ENCODE data around the gene MRNIP.
"Not testable (repeated sequence)": the region's sequence is repeated elsewhere in the genome, so short reads cannot be mapped to it uniquely, and the experiment has no call there.

The MRNIP gene

DNA sequence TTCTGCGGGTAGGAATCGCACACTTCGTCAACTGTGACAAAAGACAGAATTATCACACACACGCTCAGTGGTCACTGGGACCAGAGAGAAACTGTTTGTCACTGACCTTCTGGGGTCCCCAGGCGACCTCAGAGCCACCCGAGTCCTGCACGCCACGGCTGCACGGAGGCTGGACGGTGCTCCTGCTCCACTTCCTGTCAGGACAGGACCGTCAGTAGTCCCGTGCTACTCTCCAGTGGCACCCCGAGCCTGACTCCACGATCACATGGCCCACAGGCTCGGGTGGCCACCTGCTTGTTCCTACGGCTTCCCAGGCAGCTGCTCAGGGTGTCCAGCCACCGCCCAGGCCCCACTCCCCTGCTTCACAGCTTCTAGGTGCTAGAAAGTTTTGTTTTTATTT, 17.9 kb downstream of the MRNIP start:
- DNase-seq (ENCODE audit: low read depth in 4 of 4, low spot score in 1 of 4), result no peak

DNA sequence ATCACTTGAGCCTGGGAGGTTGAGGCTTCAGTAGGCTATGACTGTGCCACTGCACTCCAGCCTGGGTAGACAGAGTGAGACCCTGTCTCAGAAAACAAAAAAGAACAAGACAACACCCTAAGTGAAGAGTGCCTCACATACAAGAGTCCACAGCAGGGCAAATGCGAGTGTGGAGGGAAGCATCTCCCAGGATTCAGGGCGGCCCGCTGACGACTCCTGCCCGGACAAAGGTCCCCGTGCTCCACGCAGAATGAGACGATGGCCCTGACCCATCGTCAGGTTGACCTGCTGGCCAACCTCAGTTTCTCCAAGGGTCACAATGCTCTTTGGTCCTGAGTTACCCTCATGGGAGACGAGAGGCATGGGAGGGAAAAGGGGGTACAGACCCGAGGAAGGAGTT, 18.3 kb downstream of the MRNIP start:
- no peak for DNase-seq (ENCODE audit: low read depth in 4 of 4, low spot score in 1 of 4)

DNA sequence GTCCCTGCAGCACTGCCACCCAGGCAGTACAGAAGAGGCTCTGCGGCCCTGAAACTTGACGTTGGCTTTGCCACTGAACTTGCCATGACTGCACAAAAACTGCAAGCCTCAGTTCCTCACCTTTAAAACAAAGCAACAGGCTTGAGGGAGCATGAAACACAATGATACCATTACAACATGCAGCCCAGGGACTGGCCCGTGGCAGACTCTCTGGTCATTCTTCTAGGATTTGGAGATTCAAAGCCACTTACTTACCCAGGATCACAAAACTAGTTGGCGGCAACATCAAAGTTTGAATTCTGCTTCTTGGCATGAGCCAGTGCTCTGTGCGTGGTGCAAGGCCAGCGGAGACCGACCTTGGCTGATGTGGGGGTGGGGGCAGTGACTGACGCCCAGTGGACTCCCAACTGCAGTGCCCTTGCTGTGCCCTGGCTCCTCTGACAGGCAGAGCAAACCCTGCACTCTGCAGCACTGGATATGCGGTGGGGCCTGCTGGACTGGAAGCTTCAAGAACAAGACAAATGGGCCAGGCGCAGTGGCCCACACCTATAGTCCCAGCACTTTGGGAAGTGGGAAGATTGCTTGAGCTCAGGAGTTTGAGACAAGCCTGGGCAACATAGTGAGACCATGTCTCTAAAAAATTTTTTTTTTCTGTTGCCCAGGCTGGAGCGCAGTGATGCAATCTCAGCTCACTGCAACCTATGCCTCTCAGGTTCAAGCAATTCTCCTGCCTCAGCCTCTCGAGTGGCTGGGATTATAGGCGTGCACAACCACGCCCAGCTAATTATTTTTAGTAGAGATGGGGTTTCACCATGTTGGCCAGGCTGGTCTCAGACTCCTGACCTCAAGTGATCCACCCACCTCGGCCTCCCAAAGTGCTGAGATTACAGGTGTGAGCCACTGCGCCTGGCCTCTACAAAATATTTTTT, 19.0 kb downstream of the MRNIP start:
- DNase-seq (ENCODE audit: low read depth in 4 of 4, low spot score in 1 of 4), result no peak

DNA sequence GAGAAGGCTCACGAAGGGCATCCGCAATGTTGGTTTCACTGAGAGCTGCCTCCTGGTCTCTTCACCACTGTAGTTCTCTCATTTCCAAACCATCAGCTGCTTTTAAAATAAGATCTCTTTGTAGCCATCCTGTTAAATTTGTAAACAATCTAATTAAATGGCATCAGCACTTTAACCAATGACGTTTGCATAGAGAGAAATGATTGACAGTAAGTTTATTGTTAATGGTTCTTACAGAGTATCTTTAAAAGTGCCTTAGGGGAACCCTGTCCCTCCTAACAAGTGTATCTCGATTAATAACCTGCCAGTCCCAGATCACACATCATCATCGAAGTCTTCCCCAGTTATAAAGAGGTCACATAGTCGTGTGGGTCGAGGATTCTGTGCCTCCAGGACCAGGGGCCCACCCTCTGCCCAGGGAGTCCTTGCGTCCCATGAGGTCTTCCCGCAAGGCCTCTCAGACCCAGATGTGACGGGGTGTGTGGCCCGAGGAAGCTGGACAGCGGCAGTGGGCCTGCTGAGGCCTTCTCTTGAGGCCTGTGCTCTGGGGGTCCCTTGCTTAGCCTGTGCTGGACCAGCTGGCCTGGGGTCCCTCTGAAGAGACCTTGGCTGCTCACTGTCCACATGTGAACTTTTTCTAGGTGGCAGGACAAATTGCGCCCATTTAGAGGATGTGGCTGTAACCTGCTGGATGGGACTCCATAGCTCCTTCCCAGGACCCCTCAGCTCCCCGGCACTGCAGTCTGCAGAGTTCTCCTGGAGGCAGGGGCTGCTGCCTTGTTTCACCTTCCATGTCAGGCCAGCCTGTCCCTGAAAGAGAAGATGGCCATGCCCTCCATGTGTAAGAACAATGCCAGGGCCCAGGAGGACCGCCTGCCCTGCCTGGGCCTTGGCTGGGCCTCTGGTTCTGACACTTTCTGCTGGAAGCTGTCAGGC, 21.3 kb downstream of the MRNIP start:
- DNase-seq (ENCODE audit: low read depth in 4 of 4, low spot score in 1 of 4), result no peak

DNA sequence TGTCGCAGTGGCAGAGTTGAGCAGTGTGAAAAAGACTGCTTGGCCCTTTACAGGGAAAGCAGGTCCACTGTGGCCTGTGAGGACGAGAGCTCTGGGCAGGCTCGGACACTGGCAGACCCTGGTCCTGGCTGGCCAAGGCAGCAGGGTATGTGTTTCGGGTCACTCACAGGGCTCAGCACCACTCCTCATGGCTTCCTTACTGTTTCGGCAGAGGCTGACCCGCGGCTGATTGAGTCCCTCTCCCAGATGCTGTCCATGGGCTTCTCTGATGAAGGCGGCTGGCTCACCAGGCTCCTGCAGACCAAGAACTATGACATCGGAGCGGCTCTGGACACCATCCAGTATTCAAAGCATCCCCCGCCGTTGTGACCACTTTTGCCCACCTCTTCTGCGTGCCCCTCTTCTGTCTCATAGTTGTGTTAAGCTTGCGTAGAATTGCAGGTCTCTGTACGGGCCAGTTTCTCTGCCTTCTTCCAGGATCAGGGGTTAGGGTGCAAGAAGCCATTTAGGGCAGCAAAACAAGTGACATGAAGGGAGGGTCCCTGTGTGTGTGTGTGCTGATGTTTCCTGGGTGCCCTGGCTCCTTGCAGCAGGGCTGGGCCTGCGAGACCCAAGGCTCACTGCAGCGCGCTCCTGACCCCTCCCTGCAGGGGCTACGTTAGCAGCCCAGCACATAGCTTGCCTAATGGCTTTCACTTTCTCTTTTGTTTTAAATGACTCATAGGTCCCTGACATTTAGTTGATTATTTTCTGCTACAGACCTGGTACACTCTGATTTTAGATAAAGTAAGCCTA, 22.2 kb downstream of the MRNIP start:
- peak in 3 of 4 experiments; percentile 27 to 50 (median 36) for DNase-seq (ENCODE audit: low read depth in 4 of 4, low spot score in 1 of 4)

DNA sequence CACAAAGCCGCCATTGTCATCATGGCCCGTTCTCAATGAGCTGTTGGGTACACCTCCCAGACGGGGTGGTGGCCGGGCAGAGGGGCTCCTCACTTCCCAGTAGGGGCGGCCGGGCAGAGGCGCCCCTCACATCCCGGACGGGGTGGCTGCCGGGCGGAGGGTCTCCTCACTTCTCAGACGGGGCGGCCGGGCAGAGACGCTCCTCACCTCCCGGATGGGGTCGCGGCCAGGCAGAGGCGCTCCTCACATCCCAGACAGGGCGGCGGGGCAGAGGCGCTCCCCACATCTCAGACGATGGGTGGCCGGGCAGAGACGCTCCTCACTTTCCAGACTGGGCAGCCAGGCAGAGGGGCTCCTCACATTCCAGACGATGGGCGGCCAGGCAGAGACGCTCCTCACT, 23.7 kb downstream of the MRNIP start:
- DNase-seq (ENCODE audit: low read depth in 4 of 4, low spot score in 1 of 4), result not testable (repeated sequence)

DNA sequence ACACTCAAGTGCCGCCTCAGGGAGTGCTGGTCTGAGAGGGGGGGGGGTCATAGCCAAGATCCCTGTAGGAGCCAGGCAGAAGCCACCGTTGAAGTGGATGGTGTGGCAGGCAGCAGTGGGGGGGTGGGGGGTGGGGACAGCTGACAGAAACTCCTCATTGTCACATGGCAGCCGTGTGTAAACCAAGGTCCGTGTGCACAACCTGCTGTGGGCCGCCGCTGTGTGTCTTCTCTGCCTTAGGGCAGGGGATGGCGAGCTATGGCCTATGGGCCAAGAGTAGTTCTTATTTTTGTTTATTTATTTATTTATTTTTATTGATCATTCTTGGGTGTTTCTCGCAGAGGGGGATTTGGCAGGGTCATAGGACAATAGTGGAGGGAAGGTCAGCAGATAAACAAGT, 24.5 kb downstream of the MRNIP start:
- DNase-seq (ENCODE audit: low read depth in 4 of 4, low spot score in 1 of 4), result no peak

DNA sequence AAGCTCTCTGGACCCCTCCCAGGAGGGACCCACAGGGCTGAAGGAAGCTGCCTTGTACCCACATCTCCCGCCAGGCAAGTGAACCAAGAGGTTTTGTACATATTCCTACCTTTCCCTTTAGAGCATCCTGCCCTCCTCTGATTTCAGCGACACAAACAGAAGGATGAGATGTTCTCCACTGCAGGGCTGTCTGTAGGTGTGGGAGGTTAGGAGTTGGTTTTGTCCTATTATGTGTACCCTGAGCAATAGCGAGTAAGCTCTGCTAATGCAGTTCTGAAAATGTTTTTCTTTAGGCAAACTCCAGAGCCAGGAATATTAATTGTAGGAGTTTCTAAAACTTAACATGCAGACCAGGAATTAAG, 24.9 kb downstream of the MRNIP start:
- no peak for DNase-seq (ENCODE audit: low read depth in 4 of 4, low spot score in 1 of 4)

DNA sequence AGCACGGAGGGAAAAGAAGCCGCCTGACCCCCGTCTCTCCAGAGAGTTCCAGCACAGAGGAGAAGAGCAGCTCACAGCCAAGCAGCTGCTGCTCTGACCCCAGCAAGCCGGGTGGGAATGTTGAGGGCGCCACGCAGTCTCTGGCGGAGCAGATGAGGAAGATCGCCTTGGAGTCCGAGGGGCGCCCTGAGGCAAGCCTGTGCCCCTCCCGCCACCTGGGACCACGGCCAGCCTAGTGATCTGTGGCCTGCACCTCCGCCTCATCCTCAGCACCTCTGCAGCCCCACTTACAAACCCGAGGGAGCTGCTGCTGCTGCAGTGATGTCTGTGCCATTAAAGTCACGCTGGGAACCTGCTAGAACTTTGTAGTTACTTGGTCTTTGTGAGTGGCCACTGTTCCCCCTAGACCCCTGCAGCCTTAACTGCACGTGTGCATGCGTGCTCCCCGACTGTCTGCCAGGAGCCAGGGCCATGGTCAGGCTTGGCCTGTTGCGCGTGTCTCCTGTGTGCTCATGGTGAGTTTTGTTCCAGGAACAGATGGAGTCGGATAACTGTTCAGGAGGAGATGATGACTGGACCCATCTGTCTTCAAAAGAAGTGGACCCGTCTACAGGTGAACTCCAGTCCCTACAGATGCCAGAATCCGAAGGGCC, 25.4 kb downstream of the MRNIP start:
- DNase-seq (ENCODE audit: low read depth in 4 of 4, low spot score in 1 of 4), result no peak

DNA sequence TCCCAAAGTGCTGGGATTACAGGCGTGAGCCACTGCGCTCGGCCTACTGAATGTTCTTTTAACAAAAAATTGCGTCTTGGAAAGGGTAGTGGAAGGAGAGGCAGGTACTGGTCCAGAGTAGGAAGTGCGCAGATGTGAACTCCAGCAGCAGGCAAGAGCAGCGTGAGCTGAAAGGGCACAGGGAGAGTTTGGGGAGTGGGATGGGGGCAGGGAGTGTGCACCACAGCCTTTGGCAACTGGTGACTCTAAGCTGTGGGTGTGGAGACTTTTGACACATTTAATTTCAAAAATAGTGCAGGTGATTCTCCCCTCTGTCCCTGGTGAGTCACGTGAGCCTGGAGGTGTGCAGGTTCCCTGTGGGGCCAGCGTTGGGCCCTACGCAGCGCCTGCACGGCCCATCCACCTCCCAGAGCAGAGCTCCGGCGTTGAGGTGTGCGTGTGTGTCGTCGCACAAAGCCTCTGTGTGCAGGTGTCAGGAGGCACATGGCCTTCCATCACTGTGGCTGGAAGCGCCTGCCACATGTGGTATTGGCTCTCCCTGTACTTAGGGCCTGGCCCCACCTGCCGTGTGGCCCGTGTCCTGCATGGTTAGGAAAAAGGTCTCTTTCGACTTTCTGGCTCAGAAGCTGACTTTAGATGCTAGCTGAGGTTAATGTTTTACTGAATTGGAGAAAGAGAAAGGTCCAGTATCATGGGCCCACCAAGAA, 26.4 kb downstream of the MRNIP start:
- no peak for DNase-seq (ENCODE audit: low read depth in 4 of 4, low spot score in 1 of 4)

DNA sequence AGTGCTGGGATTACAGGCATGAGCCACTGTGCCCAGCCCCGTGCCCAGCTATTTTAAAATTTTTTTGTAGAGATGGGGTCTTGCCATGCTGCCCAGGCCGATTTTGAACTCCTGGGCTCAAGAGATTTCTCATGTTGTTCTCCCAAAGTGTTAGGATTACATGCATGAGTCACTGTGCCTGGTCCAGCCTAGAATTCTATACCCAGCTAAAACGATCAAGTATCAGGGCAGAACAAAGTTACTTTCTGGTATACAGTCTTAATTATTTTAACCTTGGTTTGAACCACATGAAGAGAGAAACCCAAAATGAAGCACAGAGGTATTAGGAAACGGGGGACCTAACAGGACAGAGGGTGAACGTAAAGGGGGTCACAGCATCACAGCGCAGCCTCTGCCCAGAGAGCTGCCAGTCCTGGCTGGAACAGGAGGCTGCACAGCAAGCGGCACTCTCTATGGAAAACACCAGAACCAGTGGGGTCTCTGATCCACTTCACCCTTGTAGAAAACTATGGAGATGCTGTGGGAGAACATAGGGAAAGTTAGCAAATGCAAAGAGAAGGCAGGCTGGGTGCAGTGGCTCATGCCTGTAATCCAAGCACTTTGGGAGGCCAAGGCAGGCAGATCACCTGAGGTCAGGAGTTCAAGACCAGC, 27.7 kb downstream of the MRNIP start:
- no peak for DNase-seq (ENCODE audit: low read depth in 4 of 4, low spot score in 1 of 4)

DNA sequence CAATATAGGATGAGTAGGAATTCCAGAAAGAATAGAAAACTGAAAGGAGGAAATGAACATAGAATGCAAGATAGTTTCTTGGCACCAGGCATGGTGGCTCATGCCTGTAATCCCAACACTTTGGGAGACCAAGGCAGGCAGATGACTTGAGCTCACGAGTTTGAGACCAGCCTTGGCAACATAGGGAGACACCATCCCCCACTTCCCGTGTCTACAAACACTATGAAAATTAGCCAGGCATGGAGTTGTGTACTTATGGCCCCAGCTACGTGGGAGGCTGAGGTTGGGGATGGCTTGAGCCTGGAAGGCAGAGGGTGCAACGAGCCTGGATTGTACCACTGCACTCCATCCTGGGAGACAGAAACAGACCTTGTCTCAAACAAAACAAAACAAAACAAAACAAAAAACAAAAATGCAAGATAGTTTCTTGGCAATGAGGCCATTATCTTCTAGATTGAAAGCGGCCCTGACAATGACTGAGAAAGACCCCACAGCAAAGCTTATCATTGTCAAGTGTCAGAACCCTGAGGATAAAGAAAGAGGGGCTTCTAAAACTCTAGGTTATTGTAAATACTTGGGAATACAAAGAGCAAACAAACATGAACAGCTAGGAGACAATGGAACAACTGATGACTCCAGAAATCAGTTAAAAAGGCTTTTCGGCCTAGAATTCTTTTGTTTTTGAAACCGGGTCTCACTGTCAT, 28.7 kb downstream of the MRNIP start:
- no peak for DNase-seq (ENCODE audit: low read depth in 4 of 4, low spot score in 1 of 4)

DNA sequence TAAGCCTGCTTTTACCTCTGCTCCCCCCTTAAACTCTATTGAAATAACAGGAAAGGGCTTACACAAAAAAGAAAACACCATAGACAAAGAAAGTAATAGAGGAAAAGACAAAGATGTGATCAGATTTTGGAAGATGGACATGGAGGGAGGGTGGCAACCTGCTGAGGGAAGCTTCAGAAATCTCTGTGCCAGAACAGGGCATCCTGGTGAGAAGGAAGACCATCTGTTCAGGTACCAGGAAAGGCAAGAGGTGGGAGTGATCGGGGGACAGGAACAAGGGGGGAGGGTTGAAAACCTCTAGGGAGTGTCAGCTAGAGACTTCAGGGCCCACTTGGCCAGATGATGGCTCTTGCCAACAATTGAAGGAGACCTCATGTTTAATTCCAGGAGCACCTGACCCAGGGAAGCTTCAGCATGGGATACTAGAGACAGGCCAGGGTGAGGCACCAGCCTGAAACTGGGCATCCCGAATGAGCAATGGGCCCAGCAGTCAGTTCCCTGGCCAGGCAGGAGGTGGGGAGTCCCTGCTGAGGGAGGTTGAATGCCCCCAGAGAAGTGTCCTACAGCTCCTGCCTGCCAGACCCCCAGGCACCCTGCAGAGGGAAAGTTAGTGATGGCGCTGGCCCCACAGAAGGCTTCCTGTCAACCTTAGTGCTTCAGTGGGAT, 29.7 kb downstream of the MRNIP start:
- no peak for DNase-seq (ENCODE audit: low read depth in 4 of 4, low spot score in 1 of 4)

DNA sequence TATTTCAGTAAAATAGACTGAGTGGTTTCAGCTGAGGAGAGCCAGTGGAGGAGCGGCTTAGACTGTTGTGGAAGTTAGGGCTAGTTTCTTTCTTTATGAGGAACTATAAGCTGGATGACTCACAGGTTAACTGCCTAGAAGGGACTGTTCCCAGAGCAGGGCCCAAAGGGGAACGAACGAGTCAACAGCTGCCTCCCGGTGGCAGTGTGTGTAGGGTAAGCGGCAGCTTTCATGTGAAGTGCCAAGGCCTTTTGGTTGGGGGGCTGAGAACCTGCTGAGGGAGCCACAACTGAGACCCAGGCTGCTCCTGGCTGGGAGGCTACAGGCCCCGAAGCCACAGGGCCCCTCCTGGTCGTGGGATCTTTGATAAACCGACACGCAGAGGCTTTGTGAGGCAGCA, 30.9 kb downstream of the MRNIP start:
- DNase-seq (ENCODE audit: low read depth in 4 of 4, low spot score in 1 of 4), result peak in 1 of 4 experiments; percentile 61

DNA sequence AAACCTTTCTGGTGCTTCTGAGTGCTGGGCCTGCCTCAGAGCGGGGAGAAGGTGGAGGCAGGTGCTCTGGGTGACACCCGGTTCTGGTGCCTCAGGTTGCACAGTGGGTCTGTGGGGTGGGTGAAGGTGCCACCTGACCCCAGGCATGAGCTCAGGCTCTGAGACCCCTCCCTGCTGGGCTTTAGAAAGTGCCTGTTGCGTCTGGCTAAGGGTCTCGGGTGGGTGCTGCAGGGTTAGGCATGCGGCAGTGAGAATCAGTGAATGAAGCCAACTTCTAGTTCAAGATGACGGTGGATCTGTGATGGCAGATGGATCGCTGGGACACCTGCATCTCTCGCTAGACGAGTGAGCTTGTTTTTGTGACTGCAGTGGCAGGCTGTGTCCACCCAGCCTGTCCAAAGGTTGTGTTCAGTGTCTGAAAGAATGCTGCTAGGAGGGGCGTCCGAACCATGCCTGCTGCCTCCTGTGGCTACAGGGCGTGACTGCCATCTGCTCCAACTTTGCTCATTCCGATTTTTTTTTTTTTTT, 32.9 kb downstream of the MRNIP start:
- DNase-seq (ENCODE audit: low read depth in 4 of 4, low spot score in 1 of 4), result no peak

DNA sequence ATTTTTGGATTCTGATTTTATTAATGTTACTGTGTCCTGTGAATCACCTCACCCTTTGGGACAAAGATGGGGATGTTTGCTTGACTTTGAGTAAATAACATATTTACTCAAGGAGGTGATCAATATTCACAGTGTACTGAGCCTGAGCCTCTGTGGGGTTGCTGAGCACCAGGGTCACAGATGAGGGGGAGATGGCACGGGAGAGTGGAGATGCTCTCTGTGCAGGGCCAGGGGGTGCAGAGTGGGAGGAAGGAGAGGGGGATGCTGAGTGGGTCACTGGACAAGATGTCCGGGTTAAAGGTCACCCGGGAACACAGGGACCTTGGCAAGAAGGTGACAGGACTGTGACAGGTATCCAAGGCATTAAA, 33.9 kb downstream of the MRNIP start:
- DNase-seq (ENCODE audit: low read depth in 4 of 4, low spot score in 1 of 4), result no peak

DNA sequence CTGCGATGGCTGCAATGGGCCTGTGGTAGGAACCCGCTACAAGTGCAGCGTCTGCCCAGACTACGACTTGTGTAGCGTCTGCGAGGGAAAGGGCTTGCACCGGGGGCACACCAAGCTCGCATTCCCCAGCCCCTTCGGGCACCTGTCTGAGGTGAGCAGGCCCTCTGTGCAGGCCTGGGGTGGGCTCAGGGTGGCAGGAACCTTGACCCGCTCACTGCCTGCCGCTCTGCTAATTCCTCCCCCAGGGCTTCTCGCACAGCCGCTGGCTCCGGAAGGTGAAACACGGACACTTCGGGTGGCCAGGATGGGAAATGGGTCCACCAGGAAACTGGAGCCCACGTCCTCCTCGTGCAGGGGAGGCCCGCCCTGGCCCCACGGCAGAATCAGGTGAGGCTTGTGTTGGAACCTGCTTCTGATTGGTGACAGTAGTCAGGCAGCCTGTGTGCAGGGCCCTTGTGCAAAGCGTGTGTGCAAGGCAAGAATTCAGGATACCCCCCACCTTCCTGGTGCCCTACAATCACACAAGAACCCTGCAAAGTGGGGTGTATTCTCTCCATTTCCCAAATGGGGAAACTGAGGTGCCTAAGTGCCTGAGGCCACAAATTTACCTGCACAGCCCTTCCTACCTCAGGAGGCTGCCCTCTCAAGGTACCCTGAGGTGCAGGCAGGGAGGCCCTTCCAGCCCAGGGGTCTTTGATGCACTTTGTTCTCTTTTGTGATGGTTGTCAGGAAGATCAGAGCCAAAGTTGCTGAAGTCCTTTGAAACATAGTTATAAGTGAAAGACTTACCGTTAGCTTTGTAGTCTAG, 34.5 kb downstream of the MRNIP start:
- DNase-seq (ENCODE audit: low read depth in 4 of 4, low spot score in 1 of 4), result no peak

Measured in stimulated activated CD4-positive, alpha-beta T cell treated with anti-CD3 and anti-CD28 coated beads, Interleukin-1b, Interleukin-23, amount 100 ng/mL, for 24 hours (primary cell).